Activated CD4-positive, alpha-beta T cell treated with anti-CD3 and anti-CD28 coated beads, Interleukin-2, amount 10 ng/mL, durations not matched to agents 24 days and 14 days (primary cell): Measurements from ENCODE around the gene TSR3. TPM values are rescaled to one million over a fixed set of nuclear protein-coding genes. Genes with fewer than 3 reads are reported as not detected.
"Not testable (repeated sequence)": the region's sequence is repeated elsewhere in the genome, so short reads cannot be mapped to it uniquely, and the experiment has no call there.

Experiments used
- DNase-seq: peaks from one replicate; pipeline ENCODE4 v3.0.0; 2022
- H3K27ac Mint-ChIP-seq: one replicate; pipeline ENCODE4 v1.8.0; 2022; ENCODE audit warnings: mild to moderate bottlenecking, mixed read lengths
- H3K27me3 Mint-ChIP-seq: one replicate; pipeline ENCODE4 v1.8.0; 2022; ENCODE audit warnings: mixed read lengths
- H3K36me3 Mint-ChIP-seq: one replicate; pipeline ENCODE4 v1.8.0; 2022; ENCODE audit warnings: low read depth, mild to moderate bottlenecking, mixed read lengths
- H3K4me1 Mint-ChIP-seq: one replicate; pipeline ENCODE4 v1.8.0; 2021; ENCODE audit warnings: mixed read lengths
- H3K4me3 Mint-ChIP-seq: one replicate; pipeline ENCODE4 v1.8.0; 2022; ENCODE audit warnings: mild to moderate bottlenecking, moderate library complexity, mixed read lengths
- H3K9me3 Mint-ChIP-seq: one replicate; pipeline ENCODE4 v1.8.0; 2021; ENCODE audit warnings: mixed read lengths
- intact Hi-C: fragments of 100-400 bp; cut with micrococcal nuclease; formaldehyde crosslinking; loops from one replicate; pipeline ENCODE4 v1.15.1; 2023
- total RNA-seq: library from RNA; stranded (reverse); gene quantifications from 2 replicates; pipeline ENCODE4 v1.2.3, GENCODE V29; 2022

TSR3 gene
- total RNA-seq, 1 donor from 2014 or later, result 88.2 TPM

DNA sequence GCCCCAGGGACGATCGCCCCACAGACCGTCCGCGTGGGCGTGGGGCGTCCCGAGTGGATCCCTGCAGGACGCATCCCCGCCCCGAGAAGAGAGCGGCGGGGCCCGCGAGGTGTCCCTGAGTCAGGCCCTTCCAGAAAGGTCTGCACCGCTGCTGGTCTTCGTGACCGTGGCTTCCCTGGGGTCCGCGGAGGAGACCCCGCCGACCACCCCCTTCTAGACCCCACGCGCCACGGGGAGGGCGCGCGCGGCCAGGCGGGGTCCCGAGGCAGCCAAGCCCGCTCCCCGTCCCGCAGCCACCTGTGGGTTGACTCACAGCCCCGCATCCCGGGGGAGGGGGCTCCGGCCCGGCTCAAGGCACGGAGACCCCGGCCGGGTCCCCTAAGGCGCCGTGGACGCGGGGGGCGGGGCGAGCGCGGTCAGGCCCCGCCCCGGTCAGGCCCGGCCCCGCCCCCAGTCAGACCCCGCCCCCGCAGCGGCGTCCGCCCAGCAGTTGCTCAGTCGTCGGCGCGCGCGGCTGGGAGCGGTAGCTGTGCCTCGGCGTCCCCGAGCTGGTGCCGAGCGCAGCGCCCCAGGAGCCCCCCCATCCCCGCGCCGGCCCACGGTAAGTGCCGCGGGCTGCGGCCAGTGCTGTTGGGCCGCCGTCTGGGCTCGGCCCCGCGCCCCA, 18.4 kb downstream of the TSR3 start, which contains the start of gene BAIAP3:
TSS of gene BAIAP3 (plus strand) at position 497 of the 664 bp plus-strand sequence. CDS start 4,905 bp downstream, outside the sequence.
- peak within 1 kb of the TSS; percentile 69 for H3K4me3 Mint-ChIP-seq
- intact Hi-C loops, result loop anchor here (1.0 kb wide), 1 partner anchor 24 kb away; the partner anchor contains the start of gene UBE2I
- no peaks in the 10 kb centered on the region for H3K9me3 Mint-ChIP-seq
- DNase-seq, result peak; percentile 87
- H3K4me1 Mint-ChIP-seq, result peaks cover 10% of the 10 kb centered on the region
- peaks cover 28% of the 10 kb centered on the region for H3K27me3 Mint-ChIP-seq
- no peak within 1 kb of the TSS for H3K27ac Mint-ChIP-seq
- no peaks in the 10 kb centered on the region for H3K36me3 Mint-ChIP-seq

GRCh38 chr16:1332618-1333148, 19.0 kb downstream of the TSR3 start:
- intact Hi-C loops, result loop anchor here (1.0 kb wide), 1 partner anchor 23 kb away; the partner anchor contains the start of gene UBE2I
- H3K4me3 Mint-ChIP-seq, result peak overlapping the region; percentile 69

GRCh38 chr16:1331712-1332617, 19.7 kb downstream of the TSR3 start:
- Mint-ChIP-seq H3K27ac (peak overlapping the region; percentile 53), H3K36me3 (no peaks in the 10 kb centered on the region), H3K27me3 (peaks cover 28% of the 10 kb centered on the region), H3K4me1 (peaks cover 10% of the 10 kb centered on the region), H3K9me3 (no peaks in the 10 kb centered on the region), H3K4me3 (peak overlapping the region; percentile 69)
- peak; percentile 93 for DNase-seq
- intact Hi-C loops, result no loop called here

More at GRCh38 chr16:1332618-1333148, 19.0 kb downstream of the TSR3 start:
- H3K4me1 Mint-ChIP-seq, result peaks cover 10% of the 10 kb centered on the region
- no peaks in the 10 kb centered on the region for H3K9me3 Mint-ChIP-seq
- DNase-seq, result peak; percentile 67
- H3K27ac Mint-ChIP-seq, result no peak overlapping the region
- H3K27me3 Mint-ChIP-seq, result peaks cover 28% of the 10 kb centered on the region
- H3K36me3 Mint-ChIP-seq, result no peaks in the 10 kb centered on the region

DNA sequence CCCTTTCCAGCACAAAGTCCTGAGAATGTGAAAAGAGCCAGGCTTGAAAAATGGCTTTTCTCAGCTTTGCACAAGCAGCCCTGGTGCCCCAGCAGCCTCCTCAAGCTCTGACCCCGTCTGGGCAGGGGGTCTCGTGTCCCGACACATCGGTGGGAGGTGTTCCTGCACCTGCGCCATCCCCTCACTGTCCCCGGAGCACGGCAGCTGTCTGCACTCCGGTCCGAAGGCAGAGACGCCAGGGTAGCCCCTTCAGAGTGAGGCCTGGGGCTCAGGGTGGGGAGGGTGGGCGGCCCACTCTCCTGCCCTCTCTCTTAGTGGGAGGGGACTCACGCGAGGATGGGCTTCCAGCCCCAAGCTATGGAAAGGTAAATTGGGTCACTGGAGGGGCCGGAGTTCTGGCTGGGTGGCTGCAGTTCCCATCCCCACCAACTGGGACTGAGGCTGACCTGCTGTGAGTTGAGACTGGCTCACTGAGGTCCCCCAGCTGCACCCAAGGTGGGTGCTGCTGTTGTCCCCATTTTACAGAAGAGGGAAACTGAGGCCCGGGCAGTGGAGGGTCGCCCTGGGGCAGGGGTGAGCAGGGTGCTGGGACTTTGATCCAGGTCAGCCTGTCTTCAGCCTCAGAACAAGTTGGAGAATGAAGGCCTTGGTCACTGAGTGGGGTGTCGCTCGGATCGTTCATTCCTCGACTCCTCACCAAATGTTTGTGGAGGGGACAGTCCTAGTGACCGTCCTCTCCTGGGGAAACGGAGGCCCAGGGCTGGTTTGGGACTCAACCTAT, 20.6 kb downstream of the TSR3 start:
- Mint-ChIP-seq H3K4me3 (peak overlapping the region; percentile 67), H3K27ac (no peak overlapping the region), H3K4me1 (peaks cover 10% of the 10 kb centered on the region), H3K27me3 (peaks cover 25% of the 10 kb centered on the region), H3K36me3 (no peaks in the 10 kb centered on the region), H3K9me3 (no peaks in the 10 kb centered on the region)
- no peak for DNase-seq
- intact Hi-C loops, result no loop called here

GRCh38 chr16:1330260-1330914, 21.3 kb downstream of the TSR3 start:
- Mint-ChIP-seq H3K4me1 (peaks cover 10% of the 10 kb centered on the region), H3K9me3 (no peaks in the 10 kb centered on the region), H3K27ac (no peak overlapping the region), H3K4me3 (no peak overlapping the region), H3K36me3 (no peaks in the 10 kb centered on the region), H3K27me3 (peaks cover 19% of the 10 kb centered on the region)
- peak; percentile 70 for DNase-seq
- intact Hi-C loops, result no loop called here

- H3K4me1 Mint-ChIP-seq, H3K36me3 Mint-ChIP-seq, intact Hi-C loops, H3K27ac Mint-ChIP-seq, H3K4me3 Mint-ChIP-seq, DNase-seq, H3K9me3 Mint-ChIP-seq: not testable (repeated sequence)
- H3K27me3 Mint-ChIP-seq, result peaks cover 11% of the 10 kb centered on the region
These were observed 22.7 kb downstream of the TSR3 start for GRCh38 chr16:1328961-1329360.

DNA sequence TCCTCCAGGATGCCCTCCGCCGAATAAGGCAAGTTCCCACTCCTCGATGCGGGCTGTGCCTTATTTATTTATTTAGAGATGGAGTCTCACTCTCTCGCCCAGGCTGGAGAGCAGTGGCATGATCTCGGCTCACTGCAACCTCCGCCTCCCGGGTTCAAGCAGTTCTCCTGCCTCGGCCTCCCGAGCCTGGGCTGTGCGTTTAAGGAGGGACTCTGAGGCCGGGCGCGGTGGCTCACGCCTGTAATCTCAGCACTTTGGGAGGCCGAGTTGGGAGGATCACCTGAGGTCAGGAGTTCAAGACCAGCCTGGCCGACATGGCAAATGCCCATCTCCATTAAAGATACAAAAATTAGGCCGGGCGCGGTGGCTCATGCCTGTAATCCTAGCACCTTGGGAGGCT, 23.5 kb downstream of the TSR3 start:
- intact Hi-C loops, H3K4me1 Mint-ChIP-seq, H3K9me3 Mint-ChIP-seq, H3K4me3 Mint-ChIP-seq, DNase-seq, H3K27ac Mint-ChIP-seq: not testable (repeated sequence)
- Mint-ChIP-seq H3K27me3 (peaks cover 11% of the 10 kb centered on the region), H3K36me3 (peaks cover 11% of the 10 kb centered on the region)

GRCh38 chr16:1327619-1327947, 24.1 kb downstream of the TSR3 start:
- intact Hi-C loops, result no loop called here
- H3K4me1 Mint-ChIP-seq, result peaks cover 6% of the 10 kb centered on the region

DNA sequence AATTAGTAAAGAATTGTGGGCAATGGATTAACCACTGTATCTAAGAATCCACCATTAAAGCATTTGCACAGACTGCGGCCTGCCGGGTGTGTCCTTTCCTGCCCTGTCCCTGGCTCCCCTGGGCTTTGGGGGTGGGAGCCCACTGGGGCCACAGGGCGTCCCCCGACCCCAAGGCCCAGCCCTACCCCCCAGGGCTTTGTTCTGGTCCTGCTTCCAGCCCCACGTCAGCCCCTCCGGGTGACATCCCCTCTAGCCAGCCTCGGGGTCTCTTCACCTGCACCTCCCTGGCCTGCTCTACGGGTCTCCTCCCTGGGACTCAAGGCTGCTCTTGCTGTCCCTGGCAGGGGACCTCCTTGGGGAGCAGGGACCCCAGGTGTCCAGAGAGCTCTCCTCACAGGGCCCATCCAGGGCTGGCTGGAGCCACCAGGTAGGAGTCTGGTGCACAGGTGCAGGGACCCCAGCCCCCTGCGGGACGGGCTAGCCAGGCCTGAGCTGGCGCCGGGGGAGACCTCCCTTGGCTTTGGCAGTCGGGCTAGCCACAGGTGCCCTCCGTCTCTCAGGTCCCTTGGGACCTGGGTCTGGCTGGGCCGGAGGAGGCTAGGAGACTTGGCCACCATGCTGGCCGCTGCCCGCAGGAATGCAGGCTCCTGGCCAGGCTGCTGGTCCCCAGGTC, 24.6 kb downstream of the TSR3 start:
- Mint-ChIP-seq H3K4me1 (peaks cover 3% of the 10 kb centered on the region), H3K27me3 (peaks cover 5% of the 10 kb centered on the region), H3K9me3 (no peaks in the 10 kb centered on the region), H3K36me3 (peaks cover 13% of the 10 kb centered on the region), H3K27ac (no peak overlapping the region), H3K4me3 (no peak overlapping the region)
- intact Hi-C loops, result no loop called here
- DNase-seq, result no peak

More at GRCh38 chr16:1327619-1327947, 24.1 kb downstream of the TSR3 start:
- Mint-ChIP-seq H3K27me3 (peaks cover 8% of the 10 kb centered on the region), H3K27ac (no peak overlapping the region), H3K4me3 (no peak overlapping the region), H3K36me3 (peaks cover 11% of the 10 kb centered on the region), H3K9me3 (no peaks in the 10 kb centered on the region)
- no peak for DNase-seq

- Mint-ChIP-seq H3K27me3 (peaks cover 2% of the 10 kb centered on the region), H3K9me3 (no peaks in the 10 kb centered on the region), H3K36me3 (peaks cover 13% of the 10 kb centered on the region), H3K4me3 (no peak overlapping the region), H3K27ac (no peak overlapping the region), H3K4me1 (no peaks in the 10 kb centered on the region)
- DNase-seq, result no peak
- intact Hi-C loops, result no loop called here
These were observed 25.3 kb downstream of the TSR3 start for GRCh38 chr16:1326391-1326790.

GRCh38 chr16:1325673-1326371, 25.9 kb downstream of the TSR3 start:
- H3K27me3 Mint-ChIP-seq, result no peaks in the 10 kb centered on the region
- H3K9me3 Mint-ChIP-seq, result no peaks in the 10 kb centered on the region
- H3K36me3 Mint-ChIP-seq, result peaks cover 16% of the 10 kb centered on the region
- intact Hi-C loops, result no loop called here
- H3K4me3 Mint-ChIP-seq, result no peak overlapping the region
- no peak for DNase-seq
- no peaks in the 10 kb centered on the region for H3K4me1 Mint-ChIP-seq
- H3K27ac Mint-ChIP-seq, result no peak overlapping the region

DNA sequence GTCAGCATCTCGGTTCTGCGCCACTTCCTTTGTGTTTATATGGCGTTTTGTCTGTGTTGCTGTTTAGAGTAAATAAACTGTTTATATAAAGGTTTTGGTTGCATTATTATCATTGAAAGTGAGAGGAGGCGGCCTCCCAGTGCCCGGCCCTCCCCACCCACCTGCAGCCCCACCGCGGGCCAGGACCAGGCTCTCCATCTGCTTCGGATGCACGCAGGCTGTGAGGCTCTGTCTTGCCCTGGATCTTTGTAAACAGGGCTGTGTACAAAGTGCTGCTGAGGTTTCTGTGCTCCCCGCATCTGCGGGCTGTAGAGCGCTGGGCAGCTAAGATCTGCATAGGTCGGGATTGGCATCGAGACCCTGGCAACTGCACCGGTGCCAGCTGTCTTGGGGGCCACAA, 26.4 kb downstream of the TSR3 start:
- Mint-ChIP-seq H3K4me1 (no peaks in the 10 kb centered on the region), H3K9me3 (no peaks in the 10 kb centered on the region), H3K27ac (no peak overlapping the region), H3K4me3 (no peak overlapping the region), H3K27me3 (no peaks in the 10 kb centered on the region), H3K36me3 (peaks cover 19% of the 10 kb centered on the region)
- no peak for DNase-seq
- intact Hi-C loops, result no loop called here
